HG03521 (cell line): Measurements from ENCODE around the gene NUDT21.
"Not testable (repeated sequence)": the region's sequence is repeated elsewhere in the genome, so short reads cannot be mapped to it uniquely, and the experiment has no call there.

Experiments
- ATAC-seq: cut with Tn5 transposase; IDR thresholded peaks from one replicate; pipeline ENCODE4 v1.9.1; 2021; ENCODE audit warnings: mild to moderate bottlenecking, moderate library complexity; ENCODE audit not compliant: unreplicated experiment

NUDT21 gene

GRCh38 chr16:56380778-56381485 lies 70.2 kb downstream of the NUDT21 start:
- ATAC-seq = not testable (repeated sequence)
